Astrocyte (in vitro differentiated cells and primary cell): ENCODE results near the gene LDLRAD1.

Source experiments
- EZH2 ChIP-seq: IDR thresholded peaks from 2 replicates; pipeline ENCODE4 v1.6.1; 2012; ENCODE audit warnings: mild to moderate bottlenecking, low read length, inconsistent platforms; ENCODE audit not compliant: insufficient read depth
- TF ChIP-seq, protein P1 (sequence below): IDR thresholded peaks from 2 replicates; pipeline ENCODE4 v1.5.1; 2011; ENCODE audit warnings: low read depth, mild to moderate bottlenecking, inconsistent platforms, low read length, moderate library complexity; ENCODE audit not compliant: insufficient read depth

DNA sequence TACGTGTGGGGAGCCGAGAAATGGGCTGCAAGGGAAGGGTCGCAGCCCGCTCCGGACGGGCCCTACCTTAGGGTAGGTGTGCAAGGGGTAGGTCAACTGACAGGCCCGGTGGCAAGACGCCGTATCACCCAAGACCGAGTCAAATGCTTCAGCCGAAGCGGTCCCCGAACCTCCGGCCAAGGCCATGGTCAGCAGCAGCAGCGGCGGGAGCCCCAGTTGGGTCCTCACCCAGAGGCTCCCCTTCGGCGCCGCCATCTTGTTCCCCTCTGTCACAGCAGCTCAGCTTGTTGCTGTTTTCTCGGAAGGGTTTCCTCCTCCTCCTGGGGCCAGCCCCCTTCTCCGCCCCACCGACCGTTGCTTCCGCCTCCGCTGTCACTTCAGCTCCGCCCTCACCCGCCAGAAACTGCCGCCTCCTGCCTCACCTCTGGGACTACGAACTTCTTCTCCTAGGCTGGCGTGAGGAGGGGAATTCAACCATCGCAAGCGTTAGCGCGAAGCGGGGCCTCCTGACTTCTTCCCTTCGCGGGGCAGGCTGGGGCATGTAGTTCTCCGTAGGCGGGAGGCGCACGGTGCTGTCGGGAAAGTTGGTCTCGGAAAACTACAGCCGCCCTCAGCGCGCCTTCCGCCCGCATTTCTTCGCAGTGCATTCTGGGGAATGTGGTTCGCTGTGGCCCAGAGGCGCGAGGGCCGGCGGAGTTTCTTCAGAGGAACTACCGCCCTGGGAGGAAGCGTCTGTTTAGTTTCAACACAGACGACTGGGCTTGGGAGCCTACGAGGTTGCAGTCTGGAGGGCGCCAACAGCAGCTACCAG, 35.2 kb upstream of the LDLRAD1 start, which contains the start of the genes TCEANC2 and TMEM59:
- TF ChIP-seq, protein P1, sequence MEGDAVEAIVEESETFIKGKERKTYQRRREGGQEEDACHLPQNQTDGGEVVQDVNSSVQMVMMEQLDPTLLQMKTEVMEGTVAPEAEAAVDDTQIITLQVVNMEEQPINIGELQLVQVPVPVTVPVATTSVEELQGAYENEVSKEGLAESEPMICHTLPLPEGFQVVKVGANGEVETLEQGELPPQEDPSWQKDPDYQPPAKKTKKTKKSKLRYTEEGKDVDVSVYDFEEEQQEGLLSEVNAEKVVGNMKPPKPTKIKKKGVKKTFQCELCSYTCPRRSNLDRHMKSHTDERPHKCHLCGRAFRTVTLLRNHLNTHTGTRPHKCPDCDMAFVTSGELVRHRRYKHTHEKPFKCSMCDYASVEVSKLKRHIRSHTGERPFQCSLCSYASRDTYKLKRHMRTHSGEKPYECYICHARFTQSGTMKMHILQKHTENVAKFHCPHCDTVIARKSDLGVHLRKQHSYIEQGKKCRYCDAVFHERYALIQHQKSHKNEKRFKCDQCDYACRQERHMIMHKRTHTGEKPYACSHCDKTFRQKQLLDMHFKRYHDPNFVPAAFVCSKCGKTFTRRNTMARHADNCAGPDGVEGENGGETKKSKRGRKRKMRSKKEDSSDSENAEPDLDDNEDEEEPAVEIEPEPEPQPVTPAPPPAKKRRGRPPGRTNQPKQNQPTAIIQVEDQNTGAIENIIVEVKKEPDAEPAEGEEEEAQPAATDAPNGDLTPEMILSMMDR, result no peak
- TF ChIP-seq EZH2, result no peak
